ENCODE data around the gene ADAMTS9. TPM values are rescaled to one million over a fixed set of nuclear protein-coding genes. Genes with fewer than 3 reads are reported as not detected.

Gene ADAMTS9
- total and polyA plus RNA-seq, 2 of the 13 experiments (the other 11 are each of a cell fraction or from before 2014, with no cell fraction given), result 0.02 to 0.09 TPM

GRCh38 chr3:64501298-64501906 lies 186.4 kb downstream of the ADAMTS9 start (continued):
- TF ChIP-seq ARID5B (CRISPR knock-in tag; IDR thresholded peaks at IDR 0.05), result peak; percentile 94
- peak; percentile 87 for TF ChIP-seq NR2F6 (IDR thresholded peaks at IDR 0.05)
- TF ChIP-seq NR2F6 (CRISPR knock-in tag; IDR thresholded peaks at IDR 0.05), result peak; percentile 71; the same call in 1 of the 2 replicates
- TF ChIP-seq ATF1 (CRISPR knock-in tag; IDR thresholded peaks at IDR 0.05), result peak; percentile 40; the same call in 1 of the 2 replicates
- peak; percentile 71; the same call in 1 of the 2 replicates for TF ChIP-seq NFKBIZ (CRISPR knock-in tag; IDR thresholded peaks at IDR 0.05)
- TF ChIP-seq EP300 (IDR thresholded peaks at IDR 0.05; ENCODE audit: low read depth in 2 of 2, low read length in 2 of 2), result peak in 1 of 2 experiments; percentile 88; a peak in 2 of 4 replicates
- peak; percentile 69; the same call in 1 of the 2 replicates for TF ChIP-seq EP300 (CRISPR knock-in tag; IDR thresholded peaks at IDR 0.05; ENCODE audit: borderline replicate concordance)
- no peak for TF ChIP-seq ZNF343 (CRISPR knock-in tag; IDR thresholded peaks at IDR 0.05)
- 0 out of 2 replicates have a peak, but pooled peaks have one; percentile 61 for TF ChIP-seq BCL3 (CRISPR knock-in tag; IDR thresholded peaks at IDR 0.05)
- no peak for TF ChIP-seq TRIM22 (IDR thresholded peaks at IDR 0.05)
- TF ChIP-seq GMEB2 (CRISPR knock-in tag; IDR thresholded peaks at IDR 0.05; ENCODE audit: low read depth), result no peak
- TF ChIP-seq FOXP4 (CRISPR knock-in tag; IDR thresholded peaks at IDR 0.05), result peak; percentile 98
- 0 out of 2 replicates have a peak, but pooled peaks have one; percentile 64 for TF ChIP-seq ZNF784 (CRISPR knock-in tag; IDR thresholded peaks at IDR 0.05; ENCODE audit: borderline replicate concordance)
- no peak for TF ChIP-seq HINFP (CRISPR knock-in tag; IDR thresholded peaks at IDR 0.05; ENCODE audit: low read depth)
- TF ChIP-seq DPF2 (CRISPR knock-in tag; IDR thresholded peaks at IDR 0.05; ENCODE audit: borderline replicate concordance, low read depth), result peak; percentile 86
- no peak for TF ChIP-seq NCOA1 (CRISPR knock-in tag; IDR thresholded peaks at IDR 0.05)
